H1 (cell line): ENCODE data around the gene SLC9A3. TPM values are rescaled to one million over a fixed set of nuclear protein-coding genes. Genes with fewer than 3 reads are reported as not detected.

Source experiments
- CTCF ChIA-PET: fragments of 300-600 bp; sonication (Branson Sonifier 250); formaldehyde crosslinking; loops from one replicate; lab custom pipeline; 2021; ENCODE audit not compliant: partially characterized antibody; lab: Charles Lee
- POLR2A ChIA-PET: fragments of 300-600 bp; sonication (Branson Sonifier 250); formaldehyde crosslinking; loops from one replicate; lab custom pipeline; 2021; ENCODE audit warnings: inconsistent platforms; ENCODE audit not compliant: partially characterized antibody; lab: Charles Lee
- DNase-seq, 2 experiments: peaks; one replicate each; pipeline versions ENCODE4 v3.0.0 to v3.0.0-alpha.2; 2010 to 2022; ENCODE audit warnings: low spot score in 2 of 2, low read depth in 1 of 2, mixed read lengths in 1 of 2
- FAIRE-seq: peaks from 2 replicates; lab custom pipeline; 2011; peaks lifted over from hg19 to GRCh38; lab: Jason Lieb, UNC
- H2AFZ ChIP-seq: 2 replicates; pipeline ENCODE4 v1.8.1; 2012; ENCODE audit warnings: low read length, inconsistent platforms
- H2AK5ac ChIP-seq: 2 replicates; pipeline ENCODE4 v1.6.1; 2013; ENCODE audit warnings: low read depth, low read length
- H2BK120ac ChIP-seq: replicated peaks from 2 replicates; pipeline ENCODE3; 2013; ENCODE audit warnings: low read depth, low read length, inconsistent platforms
- H2BK12ac ChIP-seq: 2 replicates; pipeline ENCODE4 v1.6.1; 2013; ENCODE audit warnings: low read depth, low read length
- H2BK15ac ChIP-seq: 2 replicates; pipeline ENCODE4 v1.6.1; 2013; ENCODE audit warnings: low read length
- H2BK20ac ChIP-seq: 2 replicates; pipeline ENCODE4 v1.6.1; 2013; ENCODE audit warnings: low read length
- H2BK5ac ChIP-seq: 2 replicates; pipeline ENCODE4 v1.6.1; 2013; ENCODE audit warnings: low read depth, low read length
- H3K14ac ChIP-seq: 2 replicates; pipeline ENCODE4 v1.6.1; 2013; ENCODE audit warnings: inconsistent platforms; ENCODE audit not compliant: insufficient read length
- H3K18ac ChIP-seq: 2 replicates; pipeline ENCODE4 v1.6.1; 2013; ENCODE audit warnings: low read length; ENCODE audit errors: extremely low read depth
- H3K23ac ChIP-seq: 2 replicates; pipeline ENCODE4 v1.6.1; 2013; ENCODE audit warnings: inconsistent platforms; ENCODE audit not compliant: insufficient read length
- H3K23me2 ChIP-seq: 2 replicates; pipeline ENCODE4 v1.6.1; 2013; ENCODE audit warnings: low read depth, low read length
- H3K27ac ChIP-seq: 2 replicates; pipeline ENCODE4 v1.6.1; 2011; ENCODE audit warnings: low read depth, low read length, inconsistent platforms
- H3K27me3 ChIP-seq, 4 experiments: replicated peaks in 1 of 4; 1 replicate in 1 of 4; 2 replicates in 3 of 4; pipeline versions ENCODE4 v1.6.1 to v1.8.1; 2011 to 2013; ENCODE audit warnings: low read length in 3 of 4, mild to moderate bottlenecking in 3 of 4, inconsistent platforms in 2 of 4, mixed read lengths in 2 of 4, moderate library complexity in 1 of 4; ENCODE audit not compliant: control insufficient read depth in 3 of 4, insufficient read depth in 3 of 4; ENCODE audit errors: extremely low read depth in 1 of 4
- H3K36me3 ChIP-seq, 4 experiments: 2 replicates each; pipeline versions ENCODE4 v1.6.1 to v1.8.1; 2011 to 2013; ENCODE audit warnings: mild to moderate bottlenecking in 4 of 4, low read length in 3 of 4, moderate library complexity in 2 of 4, control low read depth in 1 of 4, inconsistent platforms in 1 of 4; ENCODE audit not compliant: insufficient read depth in 4 of 4, control insufficient read depth in 2 of 4
- H3K4ac ChIP-seq: replicated peaks from 2 replicates; pipeline ENCODE3; 2013; ENCODE audit warnings: low read length, low read depth, mixed read lengths, inconsistent platforms; ENCODE audit not compliant: insufficient read length
- H3K4me1 ChIP-seq, 4 experiments: replicated peaks in 1 of 4; 1 replicate in 1 of 4; 2 replicates in 3 of 4; pipeline versions ENCODE4 v1.6.1 to v1.8.1; 2011 to 2013; ENCODE audit warnings: low read length in 3 of 4, inconsistent platforms in 2 of 4, mixed read lengths in 1 of 4; ENCODE audit not compliant: insufficient read depth in 4 of 4, control insufficient read depth in 3 of 4
- H3K4me2 ChIP-seq, 2 experiments: 2 replicates each; pipeline versions ENCODE4 v1.6.1 to v1.8.1; 2011 to 2013; ENCODE audit warnings: low read depth in 2 of 2, low read length in 2 of 2, control low read depth in 1 of 2, inconsistent platforms in 1 of 2, mild to moderate bottlenecking in 1 of 2; ENCODE audit not compliant: insufficient read depth in 1 of 2
- H3K4me3 ChIP-seq, 4 experiments: fragments of 200-600, 300-600 bp in 1 of 4; sonication (generic), shearing (Covaris generic), sonication (Bioruptor Twin) in 1 of 4; 2 replicates each; pipeline versions ENCODE4 v1.5.1 to v1.8.1; 2011 to 2016; ENCODE audit warnings: low read length in 4 of 4, low read depth in 3 of 4, control low read depth in 2 of 4, inconsistent platforms in 2 of 4, mild to moderate bottlenecking in 2 of 4, mixed read lengths in 1 of 4, moderate library complexity in 1 of 4; ENCODE audit not compliant: insufficient read depth in 2 of 4; ENCODE audit errors: extremely low read depth in 1 of 4
- H3K56ac ChIP-seq: replicated peaks from 2 replicates; pipeline ENCODE3; 2013; ENCODE audit warnings: low read depth, mild to moderate bottlenecking, mixed read lengths, low read length, inconsistent platforms; ENCODE audit not compliant: insufficient read length
- H3K79me1 ChIP-seq: 2 replicates; pipeline ENCODE4 v1.6.1; 2013; ENCODE audit warnings: low read depth, low read length, control low read depth
- H3K79me2 ChIP-seq, 2 experiments: 2 replicates each; pipeline versions ENCODE4 v1.6.1 to v1.8.1; 2012 to 2013; ENCODE audit warnings: low read length in 2 of 2, mild to moderate bottlenecking in 2 of 2, inconsistent platforms in 1 of 2; ENCODE audit not compliant: insufficient read depth in 2 of 2, control insufficient read depth in 1 of 2
- H3K9ac ChIP-seq, 4 experiments: replicated peaks in 1 of 4; 1 replicate in 1 of 4; 2 replicates in 3 of 4; pipeline versions ENCODE4 v1.6.1 to v1.8.1; 2011 to 2013; ENCODE audit warnings: low read depth in 3 of 4, low read length in 3 of 4, control low read depth in 2 of 4, mild to moderate bottlenecking in 2 of 4, moderate library complexity in 2 of 4, inconsistent platforms in 1 of 4; ENCODE audit errors: extremely low read depth in 1 of 4
- H3K9me3 ChIP-seq, 2 experiments: 2 replicates each; pipeline versions ENCODE4 v1.6.1 to v1.8.1; 2012 to 2013; ENCODE audit warnings: mild to moderate bottlenecking in 2 of 2, moderate library complexity in 2 of 2, control low read depth in 1 of 2, inconsistent platforms in 1 of 2, low read depth in 1 of 2, low read length in 1 of 2, mixed read lengths in 1 of 2; ENCODE audit not compliant: insufficient read depth in 2 of 2
- H4K20me1 ChIP-seq, 2 experiments: replicated peaks in 1 of 2; 2 replicates each; pipeline versions ENCODE3 to v1.8.1; 2011 to 2013; ENCODE audit warnings: inconsistent platforms in 2 of 2, low read length in 2 of 2, mild to moderate bottlenecking in 1 of 2; ENCODE audit not compliant: insufficient read depth in 2 of 2, control insufficient read depth in 1 of 2
- H4K5ac ChIP-seq: 2 replicates; pipeline ENCODE4 v1.6.1; 2013; ENCODE audit warnings: low read length, low read depth, mixed read lengths, inconsistent platforms; ENCODE audit not compliant: insufficient read length
- H4K8ac ChIP-seq: 2 replicates; pipeline ENCODE4 v1.8.0; 2013; ENCODE audit warnings: mild to moderate bottlenecking, moderate library complexity, low read length, inconsistent platforms; ENCODE audit not compliant: insufficient read depth; ENCODE audit errors: extremely low read depth
- H4K91ac ChIP-seq: replicated peaks from 2 replicates; pipeline ENCODE3; 2013; ENCODE audit warnings: low read length, mixed read lengths, inconsistent platforms; ENCODE audit not compliant: insufficient read length
- HDAC6 ChIP-seq: IDR thresholded peaks from one replicate; pipeline ENCODE4 v1.7.1; 2012; ENCODE audit warnings: low read depth, mild to moderate bottlenecking, inconsistent platforms, low read length, moderate library complexity
- NRF1 ChIP-seq: IDR thresholded peaks from 2 replicates; pipeline ENCODE4 v1.6.1; 2011; ENCODE audit warnings: mild to moderate bottlenecking, low read depth, low read length, improper control_type of control experiment
- POLR2A ChIP-seq, 2 experiments: IDR thresholded peaks; 1 replicate in 1 of 2; 2 replicates in 1 of 2; pipeline ENCODE4 v1.6.1; 2011; ENCODE audit warnings: low read depth in 2 of 2, low read length in 2 of 2, mild to moderate bottlenecking in 2 of 2; ENCODE audit errors: control extremely low read depth in 1 of 2
- SIN3A ChIP-seq, 2 experiments: IDR thresholded peaks in 1 of 2; conservative IDR thresholded peaks in 1 of 2; 2 replicates each; pipeline ENCODE4 v1.6.1; 2011 to 2012; ENCODE audit warnings: low read length in 2 of 2, improper control_type of control experiment in 1 of 2, low read depth in 1 of 2, mild to moderate bottlenecking in 1 of 2
- SIRT6 ChIP-seq: IDR thresholded peaks from one replicate; pipeline ENCODE4 v1.7.1; 2012; ENCODE audit warnings: low read length, inconsistent platforms
- SP2 ChIP-seq: IDR thresholded peaks from 2 replicates; pipeline ENCODE4 v1.6.1; 2012; ENCODE audit warnings: mild to moderate bottlenecking, low read length, inconsistent platforms
- WGBS, 2 experiments: shearing (Covaris generic) in 1 of 2; methylation state at CpG; one replicate each; pipeline versions ENCODE4 v1.1.6 to v1.1.7; 2013 to 2015; ENCODE audit warnings: low lambda C conversion rate in 2 of 2, mixed read lengths in 2 of 2, inconsistent platforms in 1 of 2, low coverage in 1 of 2, missing lambda C conversion rate in 1 of 2; ENCODE audit not compliant: insufficient replicate concordance in 2 of 2, insufficient coverage in 1 of 2, insufficient read length in 1 of 2; ENCODE audit errors: extremely low coverage in 1 of 2, missing lambda C conversion rate in 1 of 2; 5-methylcytosine and 5-hydroxymethylcytosine counted together
- polyA plus RNA-seq, 7 experiments: library from polyadenylated mRNA; depleted of rRNA in 3 of 7; stranded (reverse) in 5 of 7; unstranded in 2 of 7; fragments of >200 nt in 5 of 7; fragments of 200-250 nt in 2 of 7; gene quantifications; 1 replicate in 5 of 7; 2 replicates in 1 of 7; 4 replicates in 1 of 7; pipeline versions ENCODE4 v1.2.1 to v1.2.3, GENCODE V29; 2011 to 2013; ENCODE audit warnings: missing spikeins in 2 of 7, mixed read lengths in 2 of 7
- total RNA-seq: library from RNA; stranded (reverse); fragmentation: NEBNext Ultra II Directional; extraction: Animal tissue kit (Norgen Biotek cat#: 25700); gene quantifications from 2 replicates; pipeline ENCODE4 v1.2.1, GENCODE V29; 2021
- TF ChIP-seq, protein P1 (sequence below): IDR thresholded peaks from 2 replicates; pipeline ENCODE4 v1.6.1; 2011; ENCODE audit warnings: low read length, improper control_type of control experiment

Gene SLC9A3
- total and polyA plus RNA-seq, 2 of the 8 experiments (the other 6 are each of a cell fraction or from before 2014, with no cell fraction given) = 0.95 to 1.0 TPM

DNA sequence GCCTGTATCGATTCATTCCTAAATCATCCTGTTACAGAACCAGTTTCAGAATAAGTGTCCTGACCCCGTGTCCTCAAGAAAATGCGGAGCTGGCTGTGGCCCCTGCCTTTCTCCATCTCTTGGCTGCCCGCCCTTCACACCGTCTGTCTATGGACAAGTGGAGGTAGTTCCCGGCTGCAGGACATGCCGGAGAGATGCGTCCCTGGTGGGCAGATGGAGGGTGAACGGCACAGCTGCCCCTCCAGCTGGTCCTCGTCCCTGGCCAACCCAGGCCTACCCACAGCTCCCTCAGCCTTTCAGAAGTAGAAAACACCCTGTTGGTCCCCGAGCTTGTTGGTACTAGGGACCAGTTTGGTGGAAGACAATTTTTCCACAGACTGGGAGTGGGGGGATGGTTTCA lies 96.0 kb downstream of the SLC9A3 start:
- peaks cover 0 to 3% (median 1%) of the 10 kb centered on the region in 4 experiments; a peak in 2 of 7 replicates for H3K4me1 ChIP-seq
- CTCF ChIA-PET = interaction anchor here (0.7 to 9.7 kb wide), 8 partner anchors 12 to 91 kb away, joined by 3 to 99 read pairs (median 4); no protein-coding TSS in a partner anchor

More for the DNA sequence above, 96.0 kb downstream of the SLC9A3 start:
- Histone ChIP-seq H2BK15ac (no peak overlapping the region), H2BK20ac (no peak overlapping the region), H2BK120ac (no peak overlapping the region), H3K23ac (no peak overlapping the region), H3K79me2 (no peaks in the 10 kb centered on the region), H4K20me1 (peaks cover 0 to 4% of the 10 kb centered on the region in 2 experiments), H3K79me1 (no peaks in the 10 kb centered on the region), H3K23me2 (peaks cover 10% of the 10 kb centered on the region; the same call in 1 of the 2 replicates), H3K14ac (no peak overlapping the region), H3K18ac (no peak overlapping the region), H3K56ac (no peak overlapping the region), H2BK12ac (0 out of 2 replicates have a peak overlapping the region, but pooled peaks have one; percentile 3), H3K4me2 (no peak overlapping the region), H4K5ac (no peak overlapping the region), H2AK5ac (no peak overlapping the region), H4K8ac (no peak overlapping the region), H3K27me3 (no peaks in the 10 kb centered on the region), H3K36me3 (no peaks in the 10 kb centered on the region), H2BK5ac (no peak overlapping the region), H3K9ac (no peak overlapping the region), H3K4ac (no peak overlapping the region), H3K27ac (no peak overlapping the region), H2AFZ (no peak overlapping the region), H3K4me3 (no peak overlapping the region), H4K91ac (peak overlapping the region; percentile 3), H3K9me3 (peaks cover 0 to 3% of the 10 kb centered on the region in 2 experiments; a peak in 1 of 4 replicates)
- no peak for FAIRE-seq
- DNase-seq = no peak
- TF ChIP-seq SIRT6 (no peak), NRF1 (no peak), SP2 (no peak), POLR2A (IDR thresholded peaks at IDR 0.05; ENCODE audit: control extremely low read depth in 1 of 2, low read depth in 2 of 2, low read length in 2 of 2) (no peak), HDAC6 (no peak), SIN3A (conservative IDR thresholded peaks at IDR 0.05 in 1 of 2, IDR thresholded peaks at IDR 0.05 in 1 of 2; ENCODE audit: low read depth in 1 of 2, low read length in 2 of 2) (no peak)
- TF ChIP-seq, protein P1, sequence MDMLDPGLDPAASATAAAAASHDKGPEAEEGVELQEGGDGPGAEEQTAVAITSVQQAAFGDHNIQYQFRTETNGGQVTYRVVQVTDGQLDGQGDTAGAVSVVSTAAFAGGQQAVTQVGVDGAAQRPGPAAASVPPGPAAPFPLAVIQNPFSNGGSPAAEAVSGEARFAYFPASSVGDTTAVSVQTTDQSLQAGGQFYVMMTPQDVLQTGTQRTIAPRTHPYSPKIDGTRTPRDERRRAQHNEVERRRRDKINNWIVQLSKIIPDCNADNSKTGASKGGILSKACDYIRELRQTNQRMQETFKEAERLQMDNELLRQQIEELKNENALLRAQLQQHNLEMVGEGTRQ = no peak
- 93% methylated on average over 10 of the region's 11 CpGs; no CpG with 5 or more reads in 1 of the 2 experiments for WGBS, 2 experiments
- POLR2A ChIA-PET = interaction anchor here (1.0 kb wide), 1 partner anchor 11 kb away, joined by 3 read pairs; no protein-coding TSS in a partner anchor
